GM23338 (cell line): ENCODE results near the gene AGPAT4. TPM values are rescaled to one million over a fixed set of nuclear protein-coding genes. Genes with fewer than 3 reads are reported as not detected.

Source experiments
- ATAC-seq: fragments of 200-7000 bp; cut with Tn5 transposase; 3 replicates; pipeline ENCODE4 v1.9.1; 2020
- DNase-seq: peaks from one replicate; pipeline ENCODE4 v3.0.0-alpha.2; 2015; ENCODE audit warnings: low spot score
- H2AFZ ChIP-seq: fragments of 200-600 bp; sonication (generic); 2 replicates; pipeline ENCODE4 v1.8.0; 2016; ENCODE audit warnings: antibody characterized with exemption, mild to moderate bottlenecking, moderate library complexity
- H3F3A ChIP-seq: fragments of 200-600 bp; sonication (generic); replicated peaks from 2 replicates; pipeline ENCODE4 v1.8.0; 2017; ENCODE audit warnings: antibody characterized with exemption, mixed run types, low read depth
- H3K27ac ChIP-seq: fragments of 200-600 bp; sonication (generic); 2 replicates; pipeline ENCODE4 v1.6.1; 2016; ENCODE audit warnings: low read depth
- H3K27me3 ChIP-seq: fragments of 200-600 bp; sonication (generic); 2 replicates; pipeline ENCODE4 v1.8.0; 2016; ENCODE audit warnings: mild to moderate bottlenecking, mixed run types, moderate library complexity; ENCODE audit not compliant: insufficient read depth
- H3K36me3 ChIP-seq: fragments of 200-600 bp; sonication (generic); 2 replicates; pipeline ENCODE4 v1.8.0; 2016; ENCODE audit warnings: mild to moderate bottlenecking; ENCODE audit not compliant: insufficient read depth
- H3K4me1 ChIP-seq: fragments of 200-600 bp; sonication (generic); 2 replicates; pipeline ENCODE4 v1.8.0; 2016; ENCODE audit warnings: mild to moderate bottlenecking, moderate library complexity; ENCODE audit not compliant: insufficient read depth
- H3K4me2 ChIP-seq: fragments of 200-600 bp; sonication (generic); 2 replicates; pipeline ENCODE4 v1.7.1; 2017; ENCODE audit warnings: mixed run types
- H3K4me3 ChIP-seq: fragments of 200-600 bp; sonication (generic); 2 replicates; pipeline ENCODE4 v1.6.1; 2016; ENCODE audit warnings: mixed run types
- H3K79me2 ChIP-seq: fragments of 200-600 bp; sonication (generic); replicated peaks from 2 replicates; pipeline ENCODE4 v1.8.0; 2017; ENCODE audit warnings: mild to moderate bottlenecking; ENCODE audit not compliant: insufficient read depth
- H3K9me2 ChIP-seq: fragments of 200-600 bp; sonication (generic); 2 replicates; pipeline ENCODE4 v1.8.0; 2017; ENCODE audit not compliant: insufficient read depth
- H4K20me1 ChIP-seq: fragments of 200-600 bp; sonication (generic); replicated peaks from 2 replicates; pipeline ENCODE4 v1.8.0; 2017; ENCODE audit warnings: mild to moderate bottlenecking; ENCODE audit not compliant: insufficient read depth
- H3K27ac Mint-ChIP-seq: 2 replicates; pipeline ENCODE4 v1.8.0; 2020; ENCODE audit warnings: inconsistent platforms, mild to moderate bottlenecking, moderate library complexity, mixed read lengths
- H3K27me3 Mint-ChIP-seq: 3 replicates; pipeline ENCODE4 v1.8.0; 2022; ENCODE audit warnings: low read depth, mild to moderate bottlenecking, moderate library complexity, mixed read lengths, inconsistent platforms; ENCODE audit not compliant: insufficient read depth, poor library complexity
- H3K36me3 Mint-ChIP-seq: 3 replicates; pipeline ENCODE4 v1.8.0; 2021; ENCODE audit warnings: low read depth, mild to moderate bottlenecking, inconsistent platforms, moderate library complexity, mixed read lengths
- H3K4me1 Mint-ChIP-seq: 3 replicates; pipeline ENCODE4 v1.8.0; 2020; ENCODE audit warnings: mild to moderate bottlenecking, inconsistent platforms, mixed read lengths
- H3K4me3 Mint-ChIP-seq: 3 replicates; pipeline ENCODE4 v1.8.0; 2021; ENCODE audit warnings: moderate library complexity, mild to moderate bottlenecking, inconsistent platforms, mixed read lengths
- H3K9me3 Mint-ChIP-seq: 3 replicates; pipeline ENCODE4 v1.8.0; 2020; ENCODE audit warnings: moderate library complexity, mild to moderate bottlenecking, inconsistent platforms, mixed read lengths
- CREB1 ChIP-seq: fragments of 250-450 bp; sonication (Bioruptor Pico); IDR thresholded peaks from 2 replicates; pipeline ENCODE4 v1.5.0; 2020; ENCODE audit warnings: low read depth, mild to moderate bottlenecking, moderate library complexity
- CTCF ChIP-seq, 2 experiments: fragments of 200-600 bp in 1 of 2; sonication (generic) in 1 of 2; conservative IDR thresholded peaks; 2 replicates each; pipeline versions ENCODE4 v1.5.1 to v1.6.1; 2016 to 2017; ENCODE audit warnings: antibody characterized with exemption in 2 of 2, low read depth in 2 of 2, mild to moderate bottlenecking in 2 of 2, moderate library complexity in 1 of 2
- EZH2 ChIP-seq: fragments of 200-600 bp; sonication (generic); IDR thresholded peaks from one replicate; pipeline ENCODE4 v1.8.0; 2017; ENCODE audit warnings: antibody characterized with exemption, mild to moderate bottlenecking, low read depth; ENCODE audit not compliant: unreplicated experiment
- NANOG ChIP-seq: IDR thresholded peaks from 2 replicates; pipeline ENCODE4 v1.6.1; 2016; ENCODE audit warnings: antibody characterized with exemption, borderline replicate concordance
- ZNF114 ChIP-seq: fragments of 250-450 bp; sonication (Bioruptor Pico); IDR thresholded peaks from 2 replicates; pipeline ENCODE4 v1.5.0; 2020; ENCODE audit warnings: mild to moderate bottlenecking, moderate library complexity
- ZNF331 ChIP-seq: fragments of 250-450 bp; sonication (Bioruptor Pico); IDR thresholded peaks from 2 replicates; pipeline ENCODE4 v1.5.0; 2020; ENCODE audit warnings: low read depth, mild to moderate bottlenecking, moderate library complexity
- ZNF462 ChIP-seq: fragments of 250-450 bp; sonication (Bioruptor Pico); IDR thresholded peaks from 2 replicates; pipeline ENCODE4 v1.5.0; 2020; ENCODE audit warnings: mild to moderate bottlenecking, moderate library complexity
- polyA plus RNA-seq: library from polyadenylated mRNA; unstranded; fragments of >200 nt; fragmentation: Nextera tagmentation; extraction: Ambion mirVana; gene quantifications from 2 replicates; pipeline ENCODE4 v1.2.1, GENCODE V29; 2016
- total RNA-seq: library from RNA; depleted of rRNA; stranded (reverse); fragments of >200 nt; shearing (Covaris generic); gene quantifications from 2 replicates; pipeline ENCODE4 v1.2.3, GENCODE V29; 2014

AGPAT4 gene
- total and polyA plus RNA-seq, 2 experiments from 2014 or later = 8.9 to 19.3 TPM

GRCh38 chr6:161268531-161269210, 5.2 kb downstream of the AGPAT4 start:
- no peak for ATAC-seq
- Histone ChIP-seq H3K27me3 (no peaks in the 10 kb centered on the region), H3K4me1 (peaks cover 27% of the 10 kb centered on the region), H4K20me1 (peaks cover 27% of the 10 kb centered on the region), H3K27ac (no peak overlapping the region), H3K36me3 (no peaks in the 10 kb centered on the region), H3K4me3 (no peak overlapping the region), H2AFZ (no peak overlapping the region), H3K79me2 (peaks cover 89% of the 10 kb centered on the region), H3F3A (no peaks in the 10 kb centered on the region), H3K9me2 (no peaks in the 10 kb centered on the region), H3K4me2 (peak overlapping the region; percentile 21; the same call in 1 of the 2 replicates)
- peaks cover 22% of the 10 kb centered on the region for H3K36me3 Mint-ChIP-seq
- peaks cover 2% of the 10 kb centered on the region for H3K27me3 Mint-ChIP-seq
- 0 out of 4 replicates have a peak, but pooled peaks of 1 of the 2 experiments have one; percentile 7 for TF ChIP-seq CTCF (conservative IDR thresholded peaks at IDR 0.05; ENCODE audit: low read depth in 2 of 2)
- no peak for TF ChIP-seq CREB1 (CRISPR knock-in tag)
- H3K9me3 Mint-ChIP-seq = no peaks in the 10 kb centered on the region
- no peak overlapping the region for H3K4me3 Mint-ChIP-seq
- DNase-seq = peak; percentile 14
- H3K4me1 Mint-ChIP-seq = peaks cover 47% of the 10 kb centered on the region
- peak overlapping the region; percentile 86 for H3K27ac Mint-ChIP-seq

- no peak overlapping the region for H2AFZ ChIP-seq
- no peak overlapping the region for H3K4me3 Mint-ChIP-seq
- DNase-seq = no peak
- H3K4me2 ChIP-seq = no peak overlapping the region
- H3K4me1 Mint-ChIP-seq = peaks cover 42% of the 10 kb centered on the region
- no peak overlapping the region for H3K27ac ChIP-seq
- no peaks in the 10 kb centered on the region for H3K9me2 ChIP-seq
- H3K4me1 ChIP-seq = peaks cover 20% of the 10 kb centered on the region
- H3K79me2 ChIP-seq = peaks cover 87% of the 10 kb centered on the region
- ATAC-seq = no peak
- H3K36me3 Mint-ChIP-seq = peaks cover 34% of the 10 kb centered on the region
- H3K36me3 ChIP-seq = no peaks in the 10 kb centered on the region
- no peaks in the 10 kb centered on the region for H3F3A ChIP-seq
- no peaks in the 10 kb centered on the region for H3K9me3 Mint-ChIP-seq
- no peak overlapping the region for H3K4me3 ChIP-seq
- H3K27me3 ChIP-seq = no peaks in the 10 kb centered on the region
- peaks cover 29% of the 10 kb centered on the region for H4K20me1 ChIP-seq
- peaks cover 2% of the 10 kb centered on the region for H3K27me3 Mint-ChIP-seq
- no peak overlapping the region for H3K27ac Mint-ChIP-seq
- TF ChIP-seq CTCF (conservative IDR thresholded peaks at IDR 0.05; ENCODE audit: low read depth in 2 of 2) (no peak), EZH2 (no peak), CREB1 (CRISPR knock-in tag) (no peak), NANOG (no peak), ZNF462 (CRISPR knock-in tag) (no peak), ZNF331 (CRISPR knock-in tag) (no peak), ZNF114 (CRISPR knock-in tag) (no peak)
Measured at GRCh38 chr6:161266513-161267230, 7.2 kb downstream of the AGPAT4 start.
